ENCODE measurements around the gene PCGF1.
A peak's percentile ranks its signal among the peaks of the same experiment; 100 is the strongest.

Gene PCGF1

DNA sequence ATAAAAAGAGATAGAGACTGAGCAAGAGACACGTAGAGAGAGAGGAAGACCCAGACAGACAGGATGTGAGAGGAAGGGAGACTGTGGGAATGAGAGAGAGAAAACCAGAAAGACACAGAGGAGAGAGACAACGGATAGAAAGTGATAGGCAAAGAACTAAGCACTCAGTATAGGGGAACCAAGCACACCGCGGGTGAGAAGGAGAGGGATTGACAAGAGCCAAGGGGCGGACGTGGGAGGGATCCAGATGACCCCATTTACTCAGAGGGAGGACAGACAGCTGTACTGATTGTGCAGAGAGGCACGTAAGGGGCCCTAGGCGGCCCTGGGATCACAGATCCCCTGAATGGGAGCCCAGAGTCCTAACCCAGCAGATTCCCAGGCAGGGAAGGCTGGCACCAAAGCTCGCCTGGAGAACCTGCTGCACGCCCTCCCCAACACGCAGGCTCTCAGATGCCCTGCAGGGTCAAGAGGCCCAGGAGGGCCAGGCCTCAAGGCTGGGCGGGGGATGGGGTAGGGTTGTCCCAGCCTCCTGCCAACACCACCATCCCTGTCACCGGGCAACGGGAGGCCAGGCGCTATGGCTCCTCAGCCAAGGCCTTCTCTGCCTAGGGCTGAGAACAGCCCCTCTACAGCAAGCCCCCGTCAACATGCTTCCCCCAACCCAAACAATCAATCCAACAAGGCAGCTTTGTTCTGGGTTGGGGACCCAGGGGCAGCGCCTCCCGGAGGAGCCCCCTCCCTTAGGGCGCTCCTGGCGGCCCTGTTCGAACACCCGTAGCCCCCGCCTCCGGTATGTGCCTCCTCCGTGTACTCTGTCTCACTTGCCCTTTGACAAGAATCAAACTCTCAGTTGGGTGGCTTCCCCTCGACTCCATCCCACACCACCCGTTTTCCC lies 45.7 kb upstream of the PCGF1 start:
- peak overlapping the region; percentile 98 for H3K4me3 ChIP-seq (ENCODE audit: low read depth, low read length)
- TF ChIP-seq, protein P1, sequence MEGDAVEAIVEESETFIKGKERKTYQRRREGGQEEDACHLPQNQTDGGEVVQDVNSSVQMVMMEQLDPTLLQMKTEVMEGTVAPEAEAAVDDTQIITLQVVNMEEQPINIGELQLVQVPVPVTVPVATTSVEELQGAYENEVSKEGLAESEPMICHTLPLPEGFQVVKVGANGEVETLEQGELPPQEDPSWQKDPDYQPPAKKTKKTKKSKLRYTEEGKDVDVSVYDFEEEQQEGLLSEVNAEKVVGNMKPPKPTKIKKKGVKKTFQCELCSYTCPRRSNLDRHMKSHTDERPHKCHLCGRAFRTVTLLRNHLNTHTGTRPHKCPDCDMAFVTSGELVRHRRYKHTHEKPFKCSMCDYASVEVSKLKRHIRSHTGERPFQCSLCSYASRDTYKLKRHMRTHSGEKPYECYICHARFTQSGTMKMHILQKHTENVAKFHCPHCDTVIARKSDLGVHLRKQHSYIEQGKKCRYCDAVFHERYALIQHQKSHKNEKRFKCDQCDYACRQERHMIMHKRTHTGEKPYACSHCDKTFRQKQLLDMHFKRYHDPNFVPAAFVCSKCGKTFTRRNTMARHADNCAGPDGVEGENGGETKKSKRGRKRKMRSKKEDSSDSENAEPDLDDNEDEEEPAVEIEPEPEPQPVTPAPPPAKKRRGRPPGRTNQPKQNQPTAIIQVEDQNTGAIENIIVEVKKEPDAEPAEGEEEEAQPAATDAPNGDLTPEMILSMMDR (IDR thresholded peaks at IDR 0.05; ENCODE audit: borderline replicate concordance, insufficient read depth, low read depth, low read length), result no peak

DNA sequence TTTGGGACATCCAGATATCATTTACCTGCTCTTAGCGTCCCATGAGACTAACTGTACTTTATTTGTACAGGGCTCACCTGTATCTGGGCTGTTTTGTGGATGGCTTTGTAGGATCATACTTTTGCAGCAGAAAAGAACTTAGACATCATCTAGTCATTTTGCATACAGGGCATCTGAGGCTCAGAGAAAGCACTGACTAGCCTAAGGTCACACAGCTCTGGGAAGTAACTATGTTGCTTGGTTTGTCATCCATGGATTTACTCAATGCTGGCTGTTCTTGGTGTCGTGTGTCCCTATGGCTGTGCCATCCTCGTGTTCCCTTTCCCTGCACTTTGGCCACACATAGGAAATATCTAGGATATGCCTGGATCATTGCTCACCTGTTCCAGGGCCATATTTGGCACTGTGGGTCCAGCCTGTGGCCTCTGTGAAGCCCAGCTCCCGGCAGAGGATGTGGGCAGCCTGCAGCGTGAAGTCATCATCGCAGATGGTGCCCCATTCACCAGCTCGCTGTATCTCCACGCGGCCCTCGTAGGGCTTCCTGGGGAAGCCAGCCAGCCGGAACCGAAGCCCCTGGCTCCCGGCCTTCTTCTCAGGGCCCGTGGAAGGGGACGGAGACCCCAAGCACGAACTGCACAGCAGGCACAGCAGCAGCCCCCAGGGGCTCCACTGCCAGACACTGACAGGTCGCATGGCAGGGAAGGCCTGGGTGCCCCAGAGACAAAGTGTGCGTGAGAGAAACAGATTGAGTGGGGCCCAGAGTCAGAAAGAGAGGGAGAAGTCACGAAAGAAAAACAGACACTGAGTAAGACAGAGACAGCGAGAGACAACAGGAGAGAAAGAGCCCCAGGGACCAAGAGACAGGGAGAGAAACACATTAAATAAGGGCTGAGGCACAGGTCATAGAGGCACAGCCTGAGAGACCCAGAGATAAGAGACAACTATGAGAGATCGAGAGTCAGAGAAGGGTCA lies 44.7 kb upstream of the PCGF1 start:
- H3K4me3 ChIP-seq (ENCODE audit: low read depth, low read length), result peak overlapping the region; percentile 98
- TF ChIP-seq, protein P1 (IDR thresholded peaks at IDR 0.05; ENCODE audit: borderline replicate concordance, insufficient read depth, low read depth, low read length), result no peak

DNA sequence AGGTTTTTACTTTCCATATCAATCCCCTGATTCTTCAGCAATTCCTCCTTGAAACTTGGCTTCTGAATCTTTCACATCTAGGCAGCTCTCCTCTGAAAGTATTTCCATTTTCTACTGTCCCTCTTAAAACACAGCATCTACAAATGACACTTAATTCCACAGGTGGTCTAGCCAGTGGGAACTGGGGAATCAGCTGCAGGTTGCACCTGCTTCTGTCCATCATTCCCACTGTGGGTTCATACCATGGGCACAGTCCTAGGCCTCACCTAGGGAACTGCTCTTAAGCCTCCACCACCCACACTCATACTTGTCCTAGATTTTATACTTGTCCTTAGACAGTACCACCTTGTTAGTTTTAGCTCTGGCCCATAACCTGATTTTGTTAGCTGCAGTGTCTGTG lies 44.0 kb upstream of the PCGF1 start:
- peak overlapping the region; percentile 98 for H3K4me3 ChIP-seq (ENCODE audit: low read depth, low read length)
- TF ChIP-seq, protein P1 (IDR thresholded peaks at IDR 0.05; ENCODE audit: borderline replicate concordance, insufficient read depth, low read depth, low read length), result no peak

DNA sequence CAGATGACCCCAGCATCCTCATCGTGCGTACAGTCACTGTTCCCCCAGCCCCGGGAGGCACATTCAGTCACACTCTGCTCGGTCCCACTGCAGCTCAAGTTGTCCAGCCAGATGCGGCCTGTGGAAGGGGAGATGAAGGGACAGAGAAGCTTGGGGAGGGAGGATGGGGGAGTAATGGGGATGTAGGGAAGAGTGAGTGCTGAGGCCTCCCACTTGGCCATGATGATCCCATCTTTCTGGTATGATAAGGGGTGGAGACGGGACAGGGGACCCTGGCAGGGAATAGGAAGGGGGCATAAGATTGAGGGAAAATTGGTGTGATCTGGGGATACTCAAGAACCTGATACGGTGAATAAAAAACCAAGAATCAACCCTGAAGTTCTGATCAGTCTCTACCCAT lies 42.7 kb upstream of the PCGF1 start:
- peak overlapping the region; percentile 78 for H3K4me3 ChIP-seq (ENCODE audit: low read depth, low read length)
- TF ChIP-seq, protein P1 (IDR thresholded peaks at IDR 0.05; ENCODE audit: borderline replicate concordance, insufficient read depth, low read depth, low read length), result no peak

DNA sequence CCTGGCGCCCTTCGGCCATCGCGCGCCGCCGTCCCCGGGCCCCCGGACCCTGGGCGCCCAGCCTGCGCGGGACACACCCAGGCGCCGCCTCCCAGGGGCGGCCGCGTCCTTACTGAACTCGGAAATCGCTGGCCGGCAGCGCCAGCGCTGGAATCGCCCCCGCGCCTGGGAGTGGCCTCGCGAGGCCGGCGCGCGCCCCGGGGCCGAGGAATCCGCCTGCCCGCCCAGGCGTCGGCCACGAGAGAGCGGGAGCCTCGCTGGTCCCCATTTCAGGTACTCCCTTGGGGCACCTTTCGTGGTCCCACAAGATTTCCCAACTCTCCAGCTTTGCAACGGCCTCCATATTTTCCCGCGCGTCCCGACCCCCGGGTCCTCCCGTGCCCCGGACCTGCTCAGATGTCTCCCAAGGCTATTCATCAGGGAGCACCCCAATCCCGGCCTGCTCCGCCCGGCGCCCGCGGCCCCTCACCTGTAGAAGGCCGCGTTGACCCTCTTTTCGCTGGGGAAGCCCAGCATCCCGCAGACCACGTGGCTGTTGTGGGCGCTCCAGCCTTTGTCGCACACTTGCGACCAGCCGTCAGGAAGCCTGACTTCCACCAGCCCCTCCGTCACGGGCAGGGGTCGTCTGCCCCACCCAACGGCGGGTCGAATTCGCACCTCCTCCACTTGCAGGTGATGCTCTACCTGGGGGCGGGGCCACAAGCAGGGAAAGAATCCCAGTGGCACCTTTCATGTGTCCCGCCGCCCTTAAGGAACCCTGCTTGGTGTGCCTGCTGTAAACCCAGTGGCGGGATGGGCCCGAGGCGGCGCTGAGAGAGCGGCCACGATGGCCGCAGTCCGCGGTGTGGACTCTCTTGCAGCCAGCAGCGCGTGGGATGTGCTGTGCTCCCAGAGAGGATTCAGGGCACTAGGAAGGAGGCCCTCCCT lies 41.7 kb upstream of the PCGF1 start:
- peak overlapping the region; percentile 78 for H3K4me3 ChIP-seq (ENCODE audit: low read depth, low read length)
- TF ChIP-seq, protein P1 (IDR thresholded peaks at IDR 0.05; ENCODE audit: borderline replicate concordance, insufficient read depth, low read depth, low read length), result no peak

DNA sequence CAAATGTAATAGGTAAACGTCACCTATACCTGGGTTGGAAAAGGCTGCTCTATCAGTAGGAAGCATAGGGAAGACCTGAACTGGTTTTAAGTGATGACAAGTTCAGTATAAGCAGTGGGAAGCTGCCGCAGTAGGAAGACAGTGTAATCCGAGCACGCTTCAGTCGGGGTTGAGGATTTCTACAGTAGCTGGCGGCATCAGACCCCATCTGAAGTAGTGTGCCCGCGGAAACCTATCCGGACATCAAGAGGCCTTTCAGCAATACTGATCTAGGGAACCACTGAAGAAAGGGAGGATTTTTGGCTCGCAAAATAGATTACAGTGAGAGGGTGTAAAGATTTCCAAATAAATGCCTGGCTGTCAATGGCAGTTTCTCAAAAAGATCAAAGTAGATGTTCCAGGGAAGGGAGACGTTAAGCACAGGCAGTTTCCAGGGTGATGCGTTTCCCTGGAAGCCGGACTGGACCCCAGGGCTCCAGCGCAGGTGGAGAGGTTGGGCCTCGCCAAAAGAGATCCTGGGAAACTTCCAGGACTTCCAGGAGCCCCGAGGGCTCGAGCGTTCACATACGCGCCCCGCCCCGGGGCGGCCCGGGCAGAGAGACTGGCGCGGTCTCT lies 40.9 kb upstream of the PCGF1 start:
- peak overlapping the region; percentile 78 for H3K4me3 ChIP-seq (ENCODE audit: low read depth, low read length)
- TF ChIP-seq, protein P1 (IDR thresholded peaks at IDR 0.05; ENCODE audit: borderline replicate concordance, insufficient read depth, low read depth, low read length), result no peak
